Measurements from ENCODE around the gene CAMTA1.

Gene CAMTA1

GRCh38 chr1:7501723-7502603, 716.7 kb downstream of the CAMTA1 start:
- Histone ChIP-seq H3K4me3 (ENCODE audit: low read depth, low read length) (no peak overlapping the region), H2BK5ac (ENCODE audit: low read depth, low read length, poor library complexity) (no peak overlapping the region), H3K9ac (ENCODE audit: low read length) (no peak overlapping the region), H4K91ac (ENCODE audit: low read depth, low read length) (no peak overlapping the region), H2BK120ac (ENCODE audit: insufficient read depth, low read length, poor library complexity) (no peak overlapping the region), H3K4me2 (ENCODE audit: low read length) (no peak overlapping the region), H4K8ac (ENCODE audit: low read depth, low read length) (no peak overlapping the region), H3K79me1 (ENCODE audit: low read length) (no peaks in the 10 kb centered on the region), H3K23ac (ENCODE audit: low read length) (no peak overlapping the region), H3K27me3 (ENCODE audit: insufficient read depth, low read length) (no peaks in the 10 kb centered on the region), H3K79me2 (ENCODE audit: control insufficient read depth, insufficient read depth, low read length, poor library complexity) (no peaks in the 10 kb centered on the region), H3K27ac (ENCODE audit: low read depth, low read length) (no peak overlapping the region), H2AFZ (ENCODE audit: insufficient read depth, low read length, poor library complexity) (no peak overlapping the region), H3K36me3 (ENCODE audit: control insufficient read depth in 1 of 2, insufficient read depth in 2 of 2, low read length in 2 of 2) (no peaks in the 10 kb centered on the region), H4K12ac (ENCODE audit: low read depth, low read length) (no peak overlapping the region), H2AK5ac (ENCODE audit: low read length) (no peak overlapping the region), H3K18ac (ENCODE audit: low read length) (no peak overlapping the region), H2BK12ac (ENCODE audit: low read length) (no peak overlapping the region), H3K4ac (ENCODE audit: low read depth, low read length) (no peak overlapping the region), H3K14ac (ENCODE audit: low read length) (no peak overlapping the region), H3K9me3 (ENCODE audit: insufficient read depth, low read depth, low read length) (peaks cover 17% of the 10 kb centered on the region), H3K4me1 (ENCODE audit: control insufficient read depth in 1 of 2, insufficient read depth in 2 of 2, low read length in 2 of 2) (no peaks in the 10 kb centered on the region)
- WGBS (ENCODE audit: extremely low coverage, insufficient coverage, insufficient read length), result no CpG with 5 or more reads among the region's 15 CpGs
- DNase-seq, result no peak

GRCh38 chr1:7503691-7504437, 718.6 kb downstream of the CAMTA1 start:
- H3K14ac ChIP-seq (ENCODE audit: low read length), result no peak overlapping the region
- H3K4me1 ChIP-seq (ENCODE audit: control insufficient read depth in 1 of 2, insufficient read depth in 2 of 2, low read length in 2 of 2), result no peaks in the 10 kb centered on the region
- WGBS (ENCODE audit: extremely low coverage, insufficient coverage, insufficient read length), result no CpG with 5 or more reads among the region's 18 CpGs
- no peaks in the 10 kb centered on the region for H3K36me3 ChIP-seq (ENCODE audit: control insufficient read depth in 1 of 2, insufficient read depth in 2 of 2, low read length in 2 of 2)
- H3K79me2 ChIP-seq (ENCODE audit: control insufficient read depth, insufficient read depth, low read length, poor library complexity), result no peaks in the 10 kb centered on the region
- no peak overlapping the region for H2BK120ac ChIP-seq (ENCODE audit: insufficient read depth, low read length, poor library complexity)
- H3K27ac ChIP-seq (ENCODE audit: low read depth, low read length), result no peak overlapping the region
- H2AFZ ChIP-seq (ENCODE audit: insufficient read depth, low read length, poor library complexity), result no peak overlapping the region
- H2AK5ac ChIP-seq (ENCODE audit: low read length), result no peak overlapping the region
- no peaks in the 10 kb centered on the region for H3K79me1 ChIP-seq (ENCODE audit: low read length)
- no peak overlapping the region for H4K12ac ChIP-seq (ENCODE audit: low read depth, low read length)
- H4K91ac ChIP-seq (ENCODE audit: low read depth, low read length), result no peak overlapping the region
- peaks cover 8% of the 10 kb centered on the region for H3K9me3 ChIP-seq (ENCODE audit: insufficient read depth, low read depth, low read length)
- no peak overlapping the region for H4K8ac ChIP-seq (ENCODE audit: low read depth, low read length)
- H2BK12ac ChIP-seq (ENCODE audit: low read length), result no peak overlapping the region
- H3K18ac ChIP-seq (ENCODE audit: low read length), result no peak overlapping the region
- DNase-seq, result no peak
- no peak overlapping the region for H2BK5ac ChIP-seq (ENCODE audit: low read depth, low read length, poor library complexity)
- H3K4ac ChIP-seq (ENCODE audit: low read depth, low read length), result no peak overlapping the region
- H3K27me3 ChIP-seq (ENCODE audit: insufficient read depth, low read length), result no peaks in the 10 kb centered on the region
- H3K9ac ChIP-seq (ENCODE audit: low read length), result no peak overlapping the region
- no peak overlapping the region for H3K4me2 ChIP-seq (ENCODE audit: low read length)
- no peak overlapping the region for H3K4me3 ChIP-seq (ENCODE audit: low read depth, low read length)
- H3K23ac ChIP-seq (ENCODE audit: low read length), result no peak overlapping the region

GRCh38 chr1:7504438-7504720, 719.1 kb downstream of the CAMTA1 start:
- no CpG with 5 or more reads among the region's 2 CpGs for WGBS (ENCODE audit: extremely low coverage, insufficient coverage, insufficient read length)
- H3K9me3 ChIP-seq (ENCODE audit: insufficient read depth, low read depth, low read length), result peaks cover 6% of the 10 kb centered on the region
- no peaks in the 10 kb centered on the region for H3K4me1 ChIP-seq (ENCODE audit: control insufficient read depth in 1 of 2, insufficient read depth in 2 of 2, low read length in 2 of 2)

GRCh38 chr1:7505094-7505770, 720.0 kb downstream of the CAMTA1 start:
- Histone ChIP-seq H3K9me3 (ENCODE audit: insufficient read depth, low read depth, low read length) (no peaks in the 10 kb centered on the region), H3K14ac (ENCODE audit: low read length) (no peak overlapping the region), H3K27ac (ENCODE audit: low read depth, low read length) (no peak overlapping the region), H2BK120ac (ENCODE audit: insufficient read depth, low read length, poor library complexity) (no peak overlapping the region), H3K23ac (ENCODE audit: low read length) (no peak overlapping the region), H2BK5ac (ENCODE audit: low read depth, low read length, poor library complexity) (no peak overlapping the region), H3K9ac (ENCODE audit: low read length) (no peak overlapping the region), H2BK12ac (ENCODE audit: low read length) (no peak overlapping the region), H4K12ac (ENCODE audit: low read depth, low read length) (no peak overlapping the region), H3K79me1 (ENCODE audit: low read length) (no peaks in the 10 kb centered on the region), H3K4ac (ENCODE audit: low read depth, low read length) (no peak overlapping the region), H4K8ac (ENCODE audit: low read depth, low read length) (no peak overlapping the region), H3K36me3 (ENCODE audit: control insufficient read depth in 1 of 2, insufficient read depth in 2 of 2, low read length in 2 of 2) (no peaks in the 10 kb centered on the region), H3K4me3 (ENCODE audit: low read depth, low read length) (no peak overlapping the region), H3K18ac (ENCODE audit: low read length) (no peak overlapping the region), H4K91ac (ENCODE audit: low read depth, low read length) (no peak overlapping the region), H3K4me2 (ENCODE audit: low read length) (no peak overlapping the region), H3K27me3 (ENCODE audit: insufficient read depth, low read length) (no peaks in the 10 kb centered on the region), H2AK5ac (ENCODE audit: low read length) (no peak overlapping the region), H3K79me2 (ENCODE audit: control insufficient read depth, insufficient read depth, low read length, poor library complexity) (no peaks in the 10 kb centered on the region), H2AFZ (ENCODE audit: insufficient read depth, low read length, poor library complexity) (no peak overlapping the region), H3K4me1 (ENCODE audit: control insufficient read depth in 1 of 2, insufficient read depth in 2 of 2, low read length in 2 of 2) (no peaks in the 10 kb centered on the region)
- DNase-seq, result no peak
- no CpG with 5 or more reads among the region's 14 CpGs for WGBS (ENCODE audit: extremely low coverage, insufficient coverage, insufficient read length)

More at GRCh38 chr1:7504438-7504720, 719.1 kb downstream of the CAMTA1 start:
- Histone ChIP-seq H2AFZ (ENCODE audit: insufficient read depth, low read length, poor library complexity) (no peak overlapping the region), H3K4me3 (ENCODE audit: low read depth, low read length) (no peak overlapping the region), H3K4ac (ENCODE audit: low read depth, low read length) (no peak overlapping the region), H4K8ac (ENCODE audit: low read depth, low read length) (no peak overlapping the region), H2BK120ac (ENCODE audit: insufficient read depth, low read length, poor library complexity) (no peak overlapping the region), H3K14ac (ENCODE audit: low read length) (no peak overlapping the region), H4K12ac (ENCODE audit: low read depth, low read length) (no peak overlapping the region), H3K79me1 (ENCODE audit: low read length) (no peaks in the 10 kb centered on the region), H2BK5ac (ENCODE audit: low read depth, low read length, poor library complexity) (no peak overlapping the region), H3K4me2 (ENCODE audit: low read length) (no peak overlapping the region), H3K36me3 (ENCODE audit: control insufficient read depth in 1 of 2, insufficient read depth in 2 of 2, low read length in 2 of 2) (no peaks in the 10 kb centered on the region), H4K91ac (ENCODE audit: low read depth, low read length) (no peak overlapping the region), H3K27ac (ENCODE audit: low read depth, low read length) (no peak overlapping the region), H3K18ac (ENCODE audit: low read length) (no peak overlapping the region), H3K79me2 (ENCODE audit: control insufficient read depth, insufficient read depth, low read length, poor library complexity) (no peaks in the 10 kb centered on the region), H3K9ac (ENCODE audit: low read length) (no peak overlapping the region), H2BK12ac (ENCODE audit: low read length) (no peak overlapping the region), H3K23ac (ENCODE audit: low read length) (no peak overlapping the region), H2AK5ac (ENCODE audit: low read length) (no peak overlapping the region), H3K27me3 (ENCODE audit: insufficient read depth, low read length) (no peaks in the 10 kb centered on the region)
- DNase-seq, result no peak
